Esophagus muscularis mucosa (tissue), 4 donors: ENCODE measurements around the gene PPIL1. TPM values are rescaled to one million over a fixed set of nuclear protein-coding genes. Genes with fewer than 3 reads are reported as not detected.

Source experiments
- DNase-seq: peaks from one replicate; pipeline ENCODE4 v3.0.0-alpha.2; 2017; ENCODE audit errors: extremely low spot score
- H3K27ac ChIP-seq, 4 donors: fragments of 200-600 bp; sonication (generic); replicated peaks in 1 of 4; 1 replicate in 3 of 4; 2 replicates in 1 of 4; pipeline ENCODE4 v1.5.1; 2016 to 2019; ENCODE audit warnings: mild to moderate bottlenecking in 1 of 4
- H3K27me3 ChIP-seq, 4 donors: fragments of 200-600 bp; sonication (generic); one replicate each; pipeline versions ENCODE4 v1.5.1 to v1.6.0; 2016 to 2019
- H3K36me3 ChIP-seq, 4 donors: fragments of 200-600 bp; sonication (generic); one replicate each; pipeline ENCODE4 v1.5.1; 2016 to 2019
- H3K4me1 ChIP-seq, 4 donors: fragments of 200-600 bp; sonication (generic); one replicate each; pipeline ENCODE4 v1.5.1; 2016 to 2019
- H3K4me3 ChIP-seq, 4 donors: fragments of 200-600 bp; sonication (generic); 1 replicate in 2 of 4; 2 replicates in 2 of 4; pipeline ENCODE4 v1.5.1; 2016 to 2019; ENCODE audit warnings: mild to moderate bottlenecking in 4 of 4, moderate library complexity in 1 of 4
- H3K9me3 ChIP-seq, 4 donors: fragments of 200-600 bp; sonication (generic); 1 replicate in 3 of 4; 2 replicates in 1 of 4; pipeline ENCODE4 v1.5.1; 2016 to 2019
- CTCF ChIP-seq, 3 experiments: fragments of 200-600 bp in 2 of 3; fragments of 450-650 bp in 1 of 3; sonication (generic) in 2 of 3; IDR thresholded peaks; one replicate each; pipeline ENCODE4 v1.5.1; 2017 to 2019; ENCODE audit warnings: antibody characterized with exemption in 3 of 3, mild to moderate bottlenecking in 2 of 3, moderate library complexity in 1 of 3
- EP300 ChIP-seq: sonication (generic); formaldehyde crosslinking; IDR thresholded peaks from one replicate; pipeline ENCODE4 v1.6.1; 2017; ENCODE audit warnings: antibody characterized with exemption
- POLR2A ChIP-seq: fragments of 450-650 bp; IDR thresholded peaks from one replicate; pipeline ENCODE4 v1.6.1; 2017; ENCODE audit warnings: antibody characterized with exemption, moderate library complexity, mild to moderate bottlenecking, low read depth
- POLR2AphosphoS5 ChIP-seq, 2 donors: sonication (generic); formaldehyde crosslinking; IDR thresholded peaks; one replicate each; pipeline ENCODE4 v1.6.1; 2017; ENCODE audit warnings: antibody characterized with exemption in 2 of 2
- WGBS: methylation state at CpG from one replicate; pipeline ENCODE4 v1.1.5; 2018; 5-methylcytosine and 5-hydroxymethylcytosine counted together
- intact Hi-C: fragments of 100-400 bp; cut with DNase I; formaldehyde crosslinking; loops from one replicate; pipeline ENCODE4 v1.15.1; 2023
- total RNA-seq, 4 donors: library from RNA; depleted of rRNA; stranded (reverse); fragments of >200 nt; gene quantifications; one replicate each; pipeline versions ENCODE4 v1.1.0 to v1.2.1, GENCODE V29; 2016

The PPIL1 gene
- total RNA-seq, 4 donors from 2014 or later: 17.6 to 30.3 (median 25.4) TPM

- intact Hi-C loops: no loop called here
- DNase-seq: no peak
- no peak for TF ChIP-seq CTCF (IDR thresholded peaks at IDR 0.05)
- TF ChIP-seq EP300: no peak
- no peak for TF ChIP-seq POLR2A
- no peak for TF ChIP-seq POLR2AphosphoS5 (IDR thresholded peaks at IDR 0.05)
- H3K27ac ChIP-seq: no peak overlapping the region
- H3K4me3 ChIP-seq: no peak overlapping the region
- H3K9me3 ChIP-seq: no peaks in the 10 kb centered on the region
- WGBS: 79% methylated on average over 8 of the region's 8 CpGs
- H3K27me3 ChIP-seq: no peaks in the 10 kb centered on the region
- peaks cover 22 to 76% (median 57%) of the 10 kb centered on the region in 4 donors for H3K36me3 ChIP-seq
- H3K4me1 ChIP-seq: peaks cover 17 to 33% (median 28%) of the 10 kb centered on the region in 4 donors
Observed at GRCh38 chr6:36912586-36912985, 38.0 kb upstream of the PPIL1 start.

GRCh38 chr6:36912030-36912454 is 37.4 kb upstream of the PPIL1 start:
- 75% methylated on average over 4 of the region's 4 CpGs for WGBS
- Histone ChIP-seq H3K9me3 (no peaks in the 10 kb centered on the region), H3K36me3 (peaks cover 22 to 71% (median 53%) of the 10 kb centered on the region in 4 donors), H3K4me3 (no peak overlapping the region), H3K27me3 (no peaks in the 10 kb centered on the region), H3K4me1 (peaks cover 17 to 33% (median 28%) of the 10 kb centered on the region in 4 donors), H3K27ac (no peak overlapping the region)
- no peak for DNase-seq
- intact Hi-C loops: no loop called here
- TF ChIP-seq CTCF (IDR thresholded peaks at IDR 0.05) (no peak), EP300 (no peak), POLR2AphosphoS5 (IDR thresholded peaks at IDR 0.05) (no peak), POLR2A (no peak)

GRCh38 chr6:36908747-36909146 is 34.1 kb upstream of the PPIL1 start:
- no peak for DNase-seq
- no peak for TF ChIP-seq POLR2AphosphoS5 (IDR thresholded peaks at IDR 0.05)
- no peak for TF ChIP-seq EP300
- TF ChIP-seq POLR2A: no peak
- no peak for TF ChIP-seq CTCF (IDR thresholded peaks at IDR 0.05)
- Histone ChIP-seq H3K27me3 (no peaks in the 10 kb centered on the region), H3K4me3 (no peak overlapping the region), H3K36me3 (peaks cover 4 to 59% (median 35%) of the 10 kb centered on the region in 4 donors), H3K4me1 (peaks cover 31 to 44% (median 39%) of the 10 kb centered on the region in 4 donors), H3K27ac (peak overlapping the region; percentile 62 to 74 (median 68)), H3K9me3 (no peaks in the 10 kb centered on the region)
- WGBS: 63% methylated on average over 2 of the region's 2 CpGs
- intact Hi-C loops: loop anchor here (5.0 kb wide), 1 partner anchor 74 kb away; no protein-coding TSS in a partner anchor

GRCh38 chr6:36907781-36908180 is 33.2 kb upstream of the PPIL1 start:
- no peak for DNase-seq
- WGBS: 14% methylated on average over 5 of the region's 5 CpGs
- Histone ChIP-seq H3K9me3 (no peaks in the 10 kb centered on the region), H3K27me3 (no peaks in the 10 kb centered on the region), H3K27ac (peak overlapping the region; percentile 62 to 74 (median 68)), H3K4me3 (peak overlapping the region in 1 of 4 donors; percentile 5), H3K4me1 (peaks cover 31 to 44% (median 39%) of the 10 kb centered on the region in 4 donors), H3K36me3 (peaks cover 6 to 59% (median 35%) of the 10 kb centered on the region in 4 donors)
- TF ChIP-seq POLR2A (no peak), POLR2AphosphoS5 (IDR thresholded peaks at IDR 0.05) (peak; percentile 8 to 29), EP300 (no peak), CTCF (IDR thresholded peaks at IDR 0.05) (no peak)
- intact Hi-C loops: loop anchor here (5.0 kb wide), 1 partner anchor 75 kb away; no protein-coding TSS in a partner anchor
